Left forelimb (tissue), 1 donor: Measurements from ENCODE around the gene CNTN1.
"Not testable (repeated sequence)": the region's sequence is repeated elsewhere in the genome, so short reads cannot be mapped to it uniquely, and the experiment has no call there.

Source experiments
- DNase-seq: peaks from one replicate; pipeline ENCODE4 v3.0.0-alpha.2; 2018; ENCODE audit warnings: low spot score

The CNTN1 gene

DNA sequence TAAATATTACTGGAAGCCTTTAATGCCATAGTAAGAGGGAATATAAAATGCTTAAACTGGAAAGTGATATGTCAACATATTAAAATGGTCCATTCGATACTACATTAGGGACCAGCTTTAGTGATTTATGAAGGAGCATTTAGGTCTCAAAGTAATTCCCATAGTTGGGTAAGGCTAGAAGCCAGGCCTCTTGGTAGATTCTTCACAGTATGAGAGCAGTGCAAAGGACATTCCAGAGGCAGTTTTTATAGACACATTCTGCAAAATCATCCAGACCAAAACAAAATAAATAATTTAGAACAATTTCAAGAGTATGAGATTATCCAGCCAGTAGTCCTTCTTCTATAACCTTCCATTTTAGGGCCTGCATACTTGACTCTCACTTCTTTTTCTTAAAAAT is 353.3 kb downstream of the CNTN1 start:
- DNase-seq, result no peak

DNA sequence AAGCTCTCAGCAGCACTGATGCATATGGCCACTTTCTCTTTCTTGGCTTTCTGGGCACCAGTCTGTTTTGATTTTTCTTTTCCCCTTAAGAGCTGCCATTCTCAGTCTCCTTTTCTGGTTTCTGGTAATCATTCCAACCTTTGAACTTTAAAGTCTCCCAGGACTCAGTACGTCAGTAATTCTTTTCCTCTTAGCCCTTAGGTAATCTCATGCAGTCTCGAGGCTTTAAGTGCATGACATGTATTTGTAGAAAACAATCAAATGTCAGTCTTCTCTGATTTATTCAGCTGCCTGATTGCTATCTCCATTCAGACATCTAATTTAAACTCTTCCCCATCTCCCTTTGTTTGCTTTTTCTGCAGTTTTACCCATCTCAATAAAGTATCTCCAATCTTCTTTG is 356.8 kb downstream of the CNTN1 start:
- no peak for DNase-seq

DNA sequence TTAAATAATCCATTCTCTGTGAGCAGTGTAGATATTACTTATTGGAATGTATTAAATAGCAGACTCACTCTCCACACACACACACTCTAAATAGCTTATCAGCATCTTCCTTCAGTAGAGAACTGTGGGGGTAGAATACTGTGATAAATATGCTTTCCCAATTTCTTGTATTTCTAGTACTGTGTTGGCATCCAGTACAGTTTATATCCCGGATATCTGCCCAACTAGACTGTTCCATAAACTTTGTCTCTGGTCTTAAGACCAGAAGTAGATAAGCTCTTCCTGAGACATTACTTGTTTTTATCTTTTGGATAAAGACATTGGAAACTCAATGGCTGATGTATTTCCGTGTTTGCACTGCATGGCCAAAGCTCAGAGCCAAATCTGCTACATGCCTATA is 359.7 kb downstream of the CNTN1 start:
- DNase-seq, result no peak

- DNase-seq, result no peak
Observed at GRCh38 chr12:41052441-41052840, 360.2 kb downstream of the CNTN1 start.

DNA sequence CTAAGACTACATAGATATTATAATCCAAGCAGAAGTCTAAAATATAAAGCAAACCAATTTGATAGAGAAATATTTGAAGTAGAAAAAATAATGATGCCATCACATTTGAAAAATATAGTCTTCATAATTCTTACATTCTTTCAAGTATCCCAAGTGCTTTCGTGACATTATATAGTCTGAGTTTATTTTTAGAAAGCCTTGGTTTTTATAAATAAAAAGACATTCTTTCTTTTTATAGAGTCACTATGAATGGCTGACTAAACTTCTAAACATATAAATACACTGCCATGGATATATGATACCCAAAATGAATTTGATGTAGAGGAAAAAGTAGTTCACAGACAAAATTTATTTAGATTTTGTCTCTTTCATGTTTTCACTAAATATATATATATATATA is 360.8 kb downstream of the CNTN1 start:
- DNase-seq, result no peak

DNA sequence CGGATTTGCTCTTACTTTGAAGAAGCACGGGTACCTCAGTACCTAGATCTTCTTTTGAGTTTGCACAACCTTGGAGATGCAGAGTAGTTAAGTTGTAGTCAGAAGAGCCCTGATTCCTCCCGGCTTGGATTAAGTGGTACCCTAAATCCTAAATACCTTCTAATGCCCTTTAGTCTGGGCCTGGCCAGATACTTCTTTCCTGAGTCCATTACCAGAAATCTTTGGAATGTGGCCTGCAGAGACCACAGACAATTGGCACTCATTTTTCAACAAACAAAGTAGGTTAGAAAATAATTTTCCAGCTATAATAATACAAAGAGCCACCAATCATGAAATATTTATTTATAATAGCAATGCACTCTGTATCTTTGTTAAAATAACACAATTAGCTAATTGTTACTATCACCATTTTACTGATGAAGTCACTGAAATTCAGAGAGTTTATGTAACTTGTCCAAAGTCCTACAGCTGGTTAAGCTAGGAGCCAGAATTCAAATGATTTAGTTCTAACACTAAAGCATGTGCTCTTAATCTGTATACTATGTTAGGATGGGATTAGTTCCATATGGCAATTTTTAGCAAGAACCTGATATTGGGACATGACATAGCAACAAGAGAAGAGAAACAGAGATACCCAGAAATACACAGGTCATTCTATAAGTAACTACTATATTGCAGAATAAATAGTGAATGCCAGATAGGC is 363.8 kb downstream of the CNTN1 start:
- no peak for DNase-seq

DNA sequence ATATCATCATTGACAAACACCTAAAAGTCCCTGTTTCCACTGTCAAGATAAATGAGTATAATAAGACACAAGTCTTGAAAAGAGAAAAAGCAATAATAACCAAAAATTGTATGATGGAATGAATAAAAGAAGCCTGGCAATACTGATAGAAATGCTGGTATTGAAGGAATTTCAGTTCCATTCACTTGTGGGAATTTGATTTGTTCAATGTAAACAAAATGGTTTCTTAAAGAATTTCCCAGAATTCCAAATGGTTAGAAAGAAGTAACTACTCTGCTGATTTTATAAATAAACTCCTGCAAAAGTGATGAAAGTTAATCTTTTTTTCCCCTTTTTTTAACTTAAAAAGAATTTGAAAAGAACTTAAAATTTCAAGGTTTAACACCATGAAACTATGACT is 366.0 kb downstream of the CNTN1 start:
- no peak for DNase-seq

DNA sequence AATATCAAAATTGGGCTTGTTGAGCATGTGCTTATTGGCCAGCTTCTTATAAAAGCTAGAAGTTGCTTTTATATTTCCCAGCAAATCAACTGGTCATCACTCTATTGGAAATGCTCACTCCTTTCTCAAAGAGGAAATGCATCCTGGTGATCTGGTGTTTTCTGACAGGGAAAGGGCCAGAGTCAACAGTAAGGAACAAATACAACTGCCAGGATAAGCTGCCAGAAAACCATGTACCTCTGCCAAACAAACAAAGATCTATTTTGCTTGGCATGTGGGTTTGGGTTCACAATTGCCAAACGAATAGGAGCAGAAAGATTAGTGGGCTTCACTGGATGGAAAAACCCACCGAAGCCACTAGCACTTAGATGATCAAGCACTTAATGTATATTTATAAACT is 369.0 kb downstream of the CNTN1 start:
- no peak for DNase-seq

- no peak for DNase-seq
Observed at GRCh38 chr12:41064411-41064810, 372.2 kb downstream of the CNTN1 start.

DNA sequence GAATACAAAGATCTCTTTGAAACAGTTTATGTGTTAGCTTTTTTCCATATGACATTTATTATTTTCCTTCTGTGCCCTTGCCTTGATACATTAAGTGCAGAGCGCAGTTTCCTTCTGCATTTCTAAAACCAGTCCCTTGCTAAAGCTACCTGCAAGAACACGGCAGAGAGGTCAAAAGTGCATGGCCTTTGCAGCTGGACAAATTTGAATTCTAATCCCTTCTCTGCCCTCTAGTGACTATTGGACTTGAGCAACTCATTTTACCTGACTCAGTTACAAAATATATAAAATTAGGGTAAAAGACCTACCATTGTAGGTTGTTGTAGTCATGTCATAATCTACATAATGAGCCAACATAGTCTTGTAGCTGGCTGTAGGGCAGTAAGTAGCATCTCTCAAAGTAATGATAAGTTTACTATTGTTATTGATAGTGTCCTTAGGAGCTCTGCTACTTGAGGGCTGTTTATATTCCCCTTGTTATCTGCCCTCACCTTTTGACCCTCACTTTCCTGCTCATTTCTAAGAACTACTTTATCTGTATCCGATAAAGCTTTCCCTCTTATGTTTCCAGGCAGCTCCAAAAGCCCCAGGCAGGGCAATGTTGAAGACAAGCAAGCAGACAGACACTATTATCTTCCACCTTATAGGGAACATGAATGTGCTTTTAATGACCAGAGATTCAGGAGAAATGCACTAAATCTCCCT is 375.9 kb downstream of the CNTN1 start:
- no peak for DNase-seq

DNA sequence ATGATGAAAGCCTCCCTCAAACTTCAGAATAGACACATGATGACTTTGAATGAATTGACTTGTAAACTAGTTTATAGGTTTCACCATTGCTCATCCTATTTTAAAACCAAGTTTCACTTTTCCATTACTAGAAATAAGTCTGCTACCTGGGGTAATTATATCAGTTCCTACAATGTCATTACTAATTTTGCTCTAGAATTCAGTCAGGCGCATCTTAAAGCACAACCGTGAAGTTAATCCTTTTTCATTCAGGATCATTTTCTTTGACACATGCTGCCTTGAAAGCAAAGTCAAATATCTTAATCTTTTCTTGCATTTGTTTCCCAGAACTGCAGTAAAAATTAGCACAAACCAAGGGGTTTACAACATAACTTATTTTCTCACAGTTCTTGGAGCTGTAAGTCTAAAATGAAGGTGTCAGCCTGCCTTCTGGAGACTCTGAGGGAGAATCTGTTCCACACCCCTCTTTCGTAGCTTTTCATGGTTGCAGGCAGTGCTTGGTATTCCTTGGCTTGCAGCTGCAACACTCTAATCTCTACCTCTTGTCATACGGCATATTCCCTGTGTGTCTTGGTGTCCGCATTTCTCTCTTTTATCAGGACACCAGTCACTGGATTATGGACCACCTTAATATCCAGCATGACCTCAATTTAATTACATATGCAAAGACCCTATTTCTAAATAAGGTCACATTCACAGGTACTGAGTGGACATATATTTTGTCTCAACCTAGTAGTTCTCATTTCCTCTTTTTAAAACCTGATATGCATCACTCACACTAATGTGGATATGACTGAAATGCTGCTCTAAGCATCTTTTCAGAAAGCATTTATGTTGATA is 381.6 kb downstream of the CNTN1 start:
- DNase-seq, result no peak

DNA sequence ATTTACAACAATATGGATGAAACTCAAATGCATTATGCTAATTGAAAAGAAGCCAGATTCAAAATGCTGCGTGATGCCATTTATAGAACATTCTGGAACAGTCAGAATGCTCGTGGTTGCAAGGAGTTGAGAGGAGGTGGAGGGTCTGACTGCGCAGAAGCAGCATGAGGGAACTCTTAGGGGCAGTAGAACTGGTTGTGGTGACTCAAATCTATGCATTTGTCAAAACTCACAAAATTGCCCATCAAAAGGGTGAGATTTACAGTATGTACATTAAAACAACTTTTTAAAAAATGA is 382.2 kb downstream of the CNTN1 start:
- no peak for DNase-seq

DNA sequence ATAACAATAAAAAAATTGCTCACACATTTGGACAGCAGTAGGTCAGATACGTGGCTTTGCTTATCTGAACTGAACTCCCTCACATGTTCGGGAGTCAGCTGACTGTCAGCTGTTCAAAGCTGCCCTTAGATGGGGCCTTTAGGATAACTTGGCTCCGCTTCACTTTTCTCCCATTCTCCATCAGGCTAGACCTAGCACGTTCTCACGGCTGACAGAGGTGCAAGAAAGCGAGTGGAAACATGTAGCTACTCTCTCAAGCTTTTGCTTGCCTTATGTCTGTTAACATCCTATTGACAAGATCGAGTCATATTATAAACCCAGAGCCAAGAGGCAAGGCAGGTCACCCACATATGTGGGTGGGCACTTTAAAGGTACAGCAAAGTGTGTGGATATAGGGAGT is 383.9 kb downstream of the CNTN1 start:
- DNase-seq, result no peak

DNA sequence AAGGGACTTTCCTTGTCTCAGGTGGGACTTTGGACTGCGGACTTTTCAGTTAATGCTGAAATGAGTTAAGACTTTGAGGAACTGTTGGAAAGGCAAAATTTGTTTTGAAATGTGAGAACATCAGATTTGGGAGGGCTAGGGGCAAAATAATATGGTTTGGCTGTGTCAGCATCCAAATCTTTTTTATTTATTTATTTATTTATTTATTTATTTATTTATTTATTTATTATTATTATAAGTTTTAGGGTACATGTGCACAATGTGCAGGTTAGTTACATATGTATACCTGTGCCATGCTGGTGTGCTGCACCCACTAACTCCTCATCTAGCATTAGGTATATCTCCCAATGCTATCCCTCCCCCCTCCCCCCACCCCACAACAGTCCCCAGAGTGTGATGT is 389.0 kb downstream of the CNTN1 start:
- not testable (repeated sequence) for DNase-seq

DNA sequence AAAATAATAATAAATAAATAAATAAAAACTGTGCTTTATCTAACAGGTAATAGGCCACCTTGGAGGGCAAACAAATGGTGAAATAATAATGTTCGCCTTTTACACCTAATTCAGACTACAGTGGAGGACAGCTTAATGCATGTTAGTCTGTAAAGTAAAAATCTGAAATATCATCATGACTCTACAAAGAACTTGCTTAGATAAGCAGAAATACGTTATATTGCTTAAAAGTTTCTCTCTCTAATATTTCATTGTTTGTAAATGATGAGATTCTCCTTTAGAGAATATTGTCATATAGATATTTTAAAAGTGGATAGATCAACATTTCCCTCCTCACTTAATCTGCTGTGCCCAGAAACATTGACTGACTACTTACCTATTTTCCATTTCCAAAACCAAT is 397.2 kb downstream of the CNTN1 start:
- no peak for DNase-seq

- no peak for DNase-seq
Observed at GRCh38 chr12:41092115-41092514, 399.9 kb downstream of the CNTN1 start.

- no peak for DNase-seq
Observed at GRCh38 chr12:41096797-41097196, 404.6 kb downstream of the CNTN1 start.

- no peak for DNase-seq
Observed at GRCh38 chr12:41100572-41100971, 408.3 kb downstream of the CNTN1 start.

DNA sequence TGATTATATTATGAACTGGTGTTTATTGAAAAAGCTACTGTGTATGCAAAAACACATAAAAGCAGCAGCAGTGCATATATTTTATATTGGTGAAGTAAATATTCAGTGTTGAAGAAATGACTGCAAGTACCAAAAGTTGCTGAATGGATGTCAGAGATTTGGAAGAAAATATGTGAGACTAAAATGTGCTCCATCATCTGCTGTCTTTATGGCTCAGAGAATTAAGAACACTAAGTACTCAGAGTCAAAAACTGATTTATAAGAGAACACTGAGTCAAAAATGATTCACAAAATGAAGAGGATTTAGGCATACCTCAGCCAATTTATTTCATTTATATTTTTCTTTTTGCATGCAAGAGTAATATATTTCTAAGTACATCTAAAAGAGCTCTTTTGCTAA is 409.6 kb downstream of the CNTN1 start:
- no peak for DNase-seq

- no peak for DNase-seq
Observed at GRCh38 chr12:41103614-41104013, 411.4 kb downstream of the CNTN1 start.

DNA sequence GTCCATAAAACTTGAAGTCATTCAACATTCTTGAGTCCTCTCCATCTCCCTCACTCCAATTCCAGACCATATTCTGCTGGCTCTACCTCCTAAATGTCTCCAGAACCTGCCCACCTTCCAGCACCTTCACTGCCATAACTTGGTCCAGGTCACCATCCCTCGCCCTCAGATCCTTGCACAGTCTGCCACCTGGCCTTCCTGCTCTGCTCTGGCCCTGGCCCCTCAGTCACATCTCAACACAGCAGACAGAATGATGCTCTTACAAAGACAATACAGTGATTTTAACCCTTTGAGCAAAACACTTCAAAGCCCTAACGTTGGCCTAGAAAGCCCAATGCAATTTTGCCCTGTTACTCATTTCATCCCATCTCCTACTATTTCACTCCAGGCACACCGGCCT is 414.1 kb downstream of the CNTN1 start:
- DNase-seq, result no peak

DNA sequence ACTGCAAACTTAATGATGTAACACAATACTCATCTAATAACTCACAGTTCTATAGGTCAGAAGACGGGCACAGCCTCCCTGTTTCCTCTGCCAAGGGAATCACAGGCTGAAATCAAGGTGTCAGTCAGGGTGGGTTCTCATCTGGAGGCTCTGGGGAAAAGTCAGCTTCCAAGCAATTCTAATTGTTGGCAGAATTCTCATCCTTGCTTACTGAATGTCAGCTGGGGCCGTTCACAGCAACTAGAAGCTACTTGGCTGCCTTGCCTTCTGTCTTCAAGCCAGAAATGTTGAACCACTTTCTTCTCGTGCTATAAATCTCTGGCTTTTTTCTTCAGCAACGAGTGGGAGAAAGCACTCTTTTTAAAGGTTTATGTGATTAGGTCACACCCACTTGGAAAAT is 415.8 kb downstream of the CNTN1 start:
- DNase-seq, result peak; percentile 63

DNA sequence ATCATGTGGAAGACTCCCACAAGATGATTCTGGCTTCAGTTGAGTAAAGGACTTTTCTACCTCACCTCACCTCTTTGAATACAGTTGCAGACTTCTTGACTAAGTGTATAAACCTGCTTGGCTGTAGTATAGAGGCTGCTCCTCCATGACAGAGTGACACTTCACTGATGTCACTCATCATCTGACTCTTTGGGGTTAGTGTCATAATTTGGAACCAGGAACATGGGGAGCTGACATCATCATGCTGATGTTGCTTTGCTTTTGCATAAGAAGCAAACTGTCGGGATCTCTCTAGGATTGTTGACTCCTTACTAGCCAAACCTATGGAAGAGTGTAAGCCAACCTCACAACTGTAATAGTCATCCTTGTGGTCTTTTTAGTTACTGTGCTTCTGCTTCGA is 420.7 kb downstream of the CNTN1 start:
- no peak for DNase-seq
